NCI-H2196 (cell line): ENCODE measurements around the gene RASSF1.

ENCODE experiments used
- DNase-seq: peaks from one replicate; lab custom pipeline; 2025; ENCODE audit not compliant: unreplicated experiment; lab: John Stamatoyannopoulos, UW

RASSF1 gene

GRCh38 chr3:50340448-50341329 is at the start of gene RASSF1:
Gene RASSF1, minus strand, starts transcription at chr3:50340836. Its CDS starts 31 bp downstream, at chr3:50340805.
- DNase-seq = no peak

- no peak for DNase-seq
Measured at GRCh38 chr3:50389414-50389767, 48.8 kb upstream of the RASSF1 start.

DNA sequence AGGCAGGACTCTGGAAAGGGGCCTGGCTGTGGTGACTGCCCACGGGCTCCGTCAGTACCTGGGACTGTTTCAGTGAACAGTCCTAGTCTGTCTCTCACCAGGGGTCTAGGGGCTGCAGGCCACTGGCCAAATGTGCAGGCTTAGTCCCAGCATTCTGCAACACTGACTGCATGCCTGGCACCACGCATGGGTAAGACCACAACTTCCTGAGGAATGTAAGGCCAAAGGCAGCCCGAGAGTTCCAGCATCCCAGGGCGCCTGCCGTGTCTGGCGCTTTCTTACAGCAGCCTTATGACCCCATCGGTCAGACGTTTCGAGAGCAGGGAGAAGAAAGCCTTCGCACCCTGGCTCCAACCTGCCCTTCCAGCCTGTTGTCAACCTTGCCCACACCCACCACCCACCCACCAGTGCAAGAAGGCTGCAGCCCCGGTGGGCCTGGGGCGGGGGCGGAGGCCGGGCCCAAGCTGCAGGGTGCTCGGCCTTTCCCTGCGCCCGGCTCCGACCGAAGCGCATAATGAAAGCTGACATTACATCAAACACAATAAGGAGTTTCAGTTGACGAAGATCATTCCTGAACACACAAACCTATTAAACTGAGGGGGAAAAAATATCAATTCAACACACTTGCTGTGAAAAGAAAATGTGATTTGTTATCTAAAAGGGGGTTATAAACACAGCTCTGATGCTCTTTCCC is 48.2 kb upstream of the RASSF1 start:
- no peak for DNase-seq

DNA sequence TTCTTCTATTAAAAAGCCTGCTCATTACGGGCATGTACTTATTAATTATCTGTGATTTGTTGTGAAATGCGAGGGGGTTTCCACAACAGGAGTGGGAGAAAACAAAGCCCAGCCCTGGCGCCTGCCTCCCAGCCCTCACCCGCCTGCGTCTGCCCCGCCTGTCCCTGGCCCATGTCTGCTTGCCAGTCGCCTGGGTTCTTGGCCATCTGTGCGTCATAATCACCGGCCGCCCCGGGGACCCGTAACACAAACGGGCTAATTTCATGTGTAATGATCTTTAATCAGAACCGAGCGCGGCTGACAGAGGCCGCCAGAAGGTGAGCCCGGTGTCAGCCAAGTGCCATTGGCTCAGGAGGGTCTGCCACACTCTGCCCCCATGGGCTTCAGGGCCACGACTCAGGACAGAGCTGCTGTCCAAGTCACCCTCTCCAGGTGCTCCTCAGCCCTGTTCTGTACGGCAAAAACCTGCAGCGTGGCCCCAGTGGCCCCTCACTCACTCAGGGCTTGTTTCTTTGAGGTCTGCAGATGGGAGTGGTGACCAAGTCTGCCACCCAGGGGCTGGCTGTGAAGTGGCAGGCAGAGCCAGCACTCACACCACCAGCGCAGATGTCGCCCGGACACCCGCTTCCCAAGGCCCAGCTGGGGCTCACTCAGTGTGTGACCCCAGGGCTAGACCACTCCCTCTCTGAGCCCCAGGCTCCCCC is 47.5 kb upstream of the RASSF1 start:
- DNase-seq = no peak

GRCh38 chr3:50385754-50386153 is 45.1 kb upstream of the RASSF1 start:
- DNase-seq = no peak

DNA sequence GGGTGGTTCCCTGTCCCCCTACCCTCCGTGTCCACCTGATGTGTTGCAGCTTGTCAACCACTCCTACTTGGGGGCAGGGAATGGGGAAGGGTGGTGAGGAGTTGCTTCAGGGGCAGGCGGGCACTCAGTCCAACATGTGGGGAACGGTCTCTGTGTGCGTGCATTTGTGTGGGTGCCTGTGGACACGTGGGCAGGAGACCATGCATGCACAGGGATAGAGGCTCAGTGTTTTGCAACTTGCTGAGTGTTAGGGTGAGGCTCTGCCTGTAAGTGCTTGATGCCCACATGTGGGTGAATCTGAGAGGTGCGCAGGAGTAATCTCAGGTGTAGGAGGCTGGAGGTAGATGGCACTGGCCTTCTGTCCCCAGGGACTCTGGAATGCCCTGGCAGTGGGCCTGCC is 43.1 kb upstream of the RASSF1 start:
- no peak for DNase-seq

- DNase-seq = no peak
Measured at GRCh38 chr3:50382722-50383121, 42.1 kb upstream of the RASSF1 start.

DNA sequence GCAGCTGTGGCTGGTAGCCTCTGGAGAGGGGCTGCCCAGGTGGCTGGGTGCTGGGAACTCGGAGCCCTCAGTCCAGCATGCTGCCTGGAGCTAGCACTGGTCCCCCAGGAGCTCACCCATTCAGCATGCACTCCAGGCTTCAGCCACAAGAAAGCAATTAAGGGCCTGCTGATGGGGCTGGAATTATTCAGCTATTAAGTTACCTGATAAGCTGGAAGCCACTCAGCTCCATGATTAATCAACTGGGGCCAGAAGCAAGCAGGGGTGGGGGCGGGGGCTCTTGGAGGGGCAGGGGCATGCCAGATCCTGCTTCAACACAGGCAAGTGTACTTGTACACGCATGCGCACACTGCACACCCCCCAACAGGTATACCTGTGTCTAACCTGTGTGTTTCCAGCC is 40.7 kb upstream of the RASSF1 start:
- DNase-seq = peak; percentile 12

DNA sequence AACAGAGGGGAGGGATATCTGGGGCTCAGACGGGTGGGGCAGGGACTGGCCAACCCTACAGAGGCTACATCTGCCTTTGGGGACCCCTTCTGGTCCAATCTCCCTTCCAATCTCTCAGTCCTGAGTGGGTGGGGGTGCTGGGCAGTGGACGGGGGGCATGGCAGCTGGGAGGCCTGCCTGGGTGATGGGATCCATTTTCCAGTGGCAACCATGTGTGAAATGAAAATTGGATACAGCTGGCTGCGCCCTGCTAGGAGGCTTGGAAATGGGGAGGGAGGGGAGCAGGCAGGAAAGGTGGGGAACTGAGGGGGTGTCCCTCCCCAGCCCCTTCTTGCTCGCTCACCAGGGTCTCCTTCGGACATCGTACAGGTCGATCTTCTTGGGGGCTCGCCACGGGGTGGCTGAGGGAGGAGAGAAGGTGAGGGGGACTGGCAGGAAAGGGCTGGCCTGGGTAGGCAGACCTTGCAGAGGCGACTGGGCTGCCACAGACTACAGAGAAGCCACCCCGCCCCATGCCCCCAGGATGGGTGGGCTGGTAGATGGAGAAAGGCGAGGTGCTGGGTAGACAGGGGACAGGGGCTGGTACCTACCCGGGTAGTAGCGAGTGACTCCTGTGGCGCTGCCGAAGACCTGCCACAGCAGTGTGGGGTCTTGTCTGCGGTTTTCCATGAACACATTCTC is 39.9 kb upstream of the RASSF1 start:
- DNase-seq = no peak

DNA sequence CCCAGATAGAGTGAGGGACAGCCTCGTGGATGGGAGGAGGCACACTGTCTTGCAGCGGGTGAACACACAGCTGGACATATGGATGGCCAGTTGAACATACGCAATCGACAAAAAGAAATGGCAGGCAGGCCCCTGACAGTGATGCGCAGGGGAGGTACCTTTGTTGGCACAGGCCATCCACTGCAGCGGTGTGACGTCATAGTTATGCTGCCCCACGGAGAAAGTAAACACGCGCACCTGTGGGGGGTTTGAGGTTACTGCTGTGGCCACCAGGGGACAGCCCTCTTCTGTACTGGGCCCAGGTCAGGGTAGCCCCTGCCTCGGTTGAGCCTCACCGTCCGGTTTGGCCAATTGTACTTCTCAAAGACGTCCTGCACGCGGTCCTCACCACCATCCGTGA is 38.1 kb upstream of the RASSF1 start:
- DNase-seq = no peak

- no peak for DNase-seq
Measured at GRCh38 chr3:50378024-50378423, 37.4 kb upstream of the RASSF1 start.

DNA sequence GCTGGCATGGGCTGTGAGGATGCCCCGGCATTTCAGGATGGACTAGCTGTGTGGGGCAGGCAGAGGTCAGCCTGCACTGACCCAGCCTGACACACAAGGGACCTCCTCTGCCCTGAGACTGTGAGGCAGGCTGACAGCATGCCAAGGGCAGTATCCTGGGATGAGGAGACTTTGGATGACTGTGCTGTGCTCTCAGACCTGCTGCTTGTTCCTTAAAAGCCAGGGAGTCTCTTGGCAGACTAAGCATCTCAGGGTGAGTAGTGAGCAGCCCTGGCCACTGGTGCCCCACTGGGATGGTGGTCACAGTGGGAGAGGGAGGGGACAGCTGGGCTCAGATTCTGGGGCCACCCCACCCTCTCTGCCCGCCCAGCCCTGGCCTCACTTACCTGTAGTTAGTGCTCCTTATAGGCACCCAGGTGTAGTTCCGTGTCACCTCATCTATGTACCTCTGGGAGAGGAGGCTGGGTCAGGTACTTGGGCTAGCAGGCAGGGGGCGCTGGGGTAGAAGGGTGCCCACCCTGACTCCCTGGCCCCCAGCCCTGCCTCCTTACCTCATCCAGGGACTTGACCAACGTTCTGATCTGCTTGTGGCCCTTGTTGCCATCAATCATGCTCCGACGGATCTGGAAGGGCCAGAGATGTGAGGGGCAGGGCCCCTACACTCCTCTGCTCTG is 34.8 kb upstream of the RASSF1 start:
- DNase-seq = no peak

DNA sequence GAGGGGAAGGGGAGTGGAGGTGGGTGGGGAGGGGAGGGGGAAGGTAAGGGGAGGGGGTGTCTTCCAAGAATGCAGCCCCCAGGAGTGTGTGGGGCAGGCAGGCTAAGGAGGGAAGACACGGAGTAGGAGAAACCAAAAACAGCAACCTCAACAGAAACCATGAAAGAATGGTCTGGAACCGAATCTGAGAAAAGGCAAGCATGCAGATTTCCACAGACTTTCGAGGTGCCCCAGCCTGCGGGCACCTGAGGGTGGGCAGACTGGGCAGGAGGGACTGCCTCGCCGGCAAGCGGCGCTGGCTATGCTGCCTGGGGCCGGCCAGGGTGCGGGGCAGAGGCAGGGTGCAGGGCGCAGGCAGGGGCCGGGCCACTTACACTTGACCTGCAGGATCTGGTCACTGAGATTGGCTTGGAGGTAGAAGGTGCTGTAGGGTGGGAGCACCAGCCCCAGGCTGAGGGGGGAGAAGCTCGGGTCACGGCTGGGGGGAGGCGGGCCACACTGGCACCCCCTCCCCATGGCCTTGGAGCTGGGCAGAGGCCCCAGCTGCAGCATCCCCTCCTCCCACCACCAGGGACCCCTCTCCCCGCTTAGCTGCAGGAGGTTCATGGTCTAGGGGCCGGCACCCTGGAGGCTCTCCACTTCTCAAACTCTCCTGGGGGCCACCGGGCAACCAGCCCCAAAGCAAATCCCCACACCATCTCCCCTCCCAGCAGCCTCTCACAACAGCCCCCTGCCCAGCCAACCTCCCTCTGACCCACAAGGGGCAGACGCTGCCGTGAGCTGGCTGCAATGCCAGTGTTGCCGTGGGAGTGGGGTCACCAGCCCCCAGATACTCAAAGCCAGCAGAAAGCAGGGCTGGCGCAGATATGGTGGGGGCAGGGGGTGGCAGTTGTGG is 34.0 kb upstream of the RASSF1 start:
- DNase-seq = no peak

DNA sequence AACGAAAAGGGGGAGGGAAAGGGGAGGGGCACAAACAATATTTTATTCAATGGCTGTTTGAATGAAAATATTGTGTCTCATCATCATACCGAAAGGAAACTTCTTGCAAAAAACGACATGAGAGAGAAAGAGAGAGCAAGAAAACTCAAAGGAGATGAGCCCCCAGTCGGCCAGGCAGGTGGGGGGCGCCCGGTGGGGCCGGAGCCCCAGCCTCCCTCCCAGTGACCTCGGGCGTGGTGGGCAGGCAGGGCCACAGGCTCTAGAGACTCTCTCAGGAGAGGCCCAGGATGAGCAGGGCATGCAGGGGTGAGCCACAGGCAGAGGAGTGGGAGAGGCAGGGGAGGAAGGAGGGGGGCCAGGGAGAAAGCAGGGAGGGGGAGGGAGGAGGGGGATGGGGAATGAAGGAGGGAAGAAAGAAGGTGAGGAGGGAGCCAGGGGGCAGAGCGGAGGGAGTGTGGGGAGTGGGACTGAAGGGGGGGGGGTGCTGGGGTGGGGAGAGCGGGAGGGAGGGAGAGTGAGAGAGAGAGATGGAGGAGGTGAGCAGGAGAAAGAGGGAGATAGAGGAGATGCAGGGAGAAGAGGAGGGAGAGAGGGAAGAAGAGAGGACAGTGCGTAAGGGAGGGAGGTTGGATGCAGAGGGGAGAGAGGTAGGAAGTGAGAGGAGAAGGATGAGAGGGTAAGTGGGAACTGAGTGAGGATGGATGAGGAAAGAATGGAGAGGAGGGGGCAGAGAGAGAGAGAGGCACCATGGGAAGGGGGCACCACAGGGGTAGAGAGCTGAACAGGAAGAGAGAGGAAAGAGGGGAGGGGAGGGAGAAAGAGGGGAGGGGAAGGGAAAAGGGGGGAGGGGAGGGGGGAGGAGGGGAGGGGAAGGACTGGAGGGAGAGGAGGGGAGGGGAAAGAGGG is 32.8 kb upstream of the RASSF1 start:
- DNase-seq = no peak

- peak; percentile 11 for DNase-seq
Measured at GRCh38 chr3:50372349-50372748, 31.7 kb upstream of the RASSF1 start.

DNA sequence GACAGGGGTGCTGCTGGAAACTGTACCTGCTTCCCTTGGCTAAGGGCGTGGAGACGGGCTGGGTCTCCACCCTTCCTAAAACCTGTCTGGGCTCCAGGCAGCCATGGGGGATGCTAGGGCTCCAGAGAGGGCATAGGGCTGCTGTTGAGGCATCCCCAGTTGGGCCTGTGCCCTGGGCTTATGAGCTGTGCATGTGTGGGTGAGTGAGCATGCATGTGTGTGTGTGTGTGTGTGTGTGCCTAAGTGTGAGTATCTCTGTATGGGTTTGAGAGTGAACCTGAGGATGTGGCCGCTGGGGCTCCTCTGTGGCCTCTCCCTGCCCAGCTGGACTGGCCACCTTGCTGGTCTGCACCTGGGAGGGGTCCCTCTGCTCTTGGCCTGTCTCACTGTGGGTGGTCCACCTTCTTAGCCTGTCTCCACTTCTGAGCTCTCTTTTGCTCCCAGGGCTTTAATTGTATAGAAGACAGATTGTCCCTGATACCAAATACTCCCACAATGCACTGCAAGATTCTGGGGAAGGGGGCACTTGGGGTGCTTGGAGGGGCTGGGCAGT is 30.6 kb upstream of the RASSF1 start:
- DNase-seq = no peak

- DNase-seq = no peak
Measured at GRCh38 chr3:50370594-50370993, 30.0 kb upstream of the RASSF1 start.

DNA sequence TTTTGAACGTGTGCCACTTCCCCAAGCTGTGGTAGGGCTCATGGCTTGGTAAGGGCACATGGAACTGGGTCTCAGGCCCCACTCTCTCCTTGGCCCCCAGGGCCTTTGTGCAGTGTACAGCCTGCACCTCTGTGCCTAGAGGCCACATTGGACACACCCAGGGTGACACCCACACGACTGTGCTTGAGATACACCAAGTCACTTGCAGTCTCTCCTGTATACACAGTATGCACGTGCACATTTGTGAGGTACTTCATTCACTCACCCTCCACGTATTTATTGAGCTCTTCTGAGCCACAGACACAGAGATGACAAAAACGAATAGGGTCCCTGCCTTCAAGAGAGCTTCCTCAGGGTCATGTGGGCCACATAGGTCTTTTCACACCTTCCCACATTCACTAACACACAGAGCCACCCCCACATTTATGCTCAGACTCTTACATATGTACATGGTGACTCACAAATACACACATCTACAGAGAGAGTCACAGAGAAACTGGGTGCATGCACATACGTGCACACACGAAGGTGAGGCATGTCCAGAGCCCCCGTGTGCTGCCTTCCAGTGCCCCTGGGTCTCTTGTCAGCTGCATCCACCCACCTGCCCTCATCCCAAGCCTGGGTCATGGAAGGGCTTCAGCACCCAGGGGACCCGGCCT is 28.5 kb upstream of the RASSF1 start:
- no peak for DNase-seq
